22Rv1 (cell line): ENCODE measurements around the gene WWTR1.

Source experiments
- ZFX ChIP-seq: fragments of 450-650 bp; IDR thresholded peaks from 2 replicates; pipeline ENCODE4 v1.6.1; 2017; ENCODE audit warnings: antibody characterized with exemption, borderline replicate concordance
- TF ChIP-seq, protein P1 (sequence below): fragments of 450-650 bp; IDR thresholded peaks from 2 replicates; pipeline ENCODE4 v1.5.1; 2017; ENCODE audit warnings: mild to moderate bottlenecking

DNA sequence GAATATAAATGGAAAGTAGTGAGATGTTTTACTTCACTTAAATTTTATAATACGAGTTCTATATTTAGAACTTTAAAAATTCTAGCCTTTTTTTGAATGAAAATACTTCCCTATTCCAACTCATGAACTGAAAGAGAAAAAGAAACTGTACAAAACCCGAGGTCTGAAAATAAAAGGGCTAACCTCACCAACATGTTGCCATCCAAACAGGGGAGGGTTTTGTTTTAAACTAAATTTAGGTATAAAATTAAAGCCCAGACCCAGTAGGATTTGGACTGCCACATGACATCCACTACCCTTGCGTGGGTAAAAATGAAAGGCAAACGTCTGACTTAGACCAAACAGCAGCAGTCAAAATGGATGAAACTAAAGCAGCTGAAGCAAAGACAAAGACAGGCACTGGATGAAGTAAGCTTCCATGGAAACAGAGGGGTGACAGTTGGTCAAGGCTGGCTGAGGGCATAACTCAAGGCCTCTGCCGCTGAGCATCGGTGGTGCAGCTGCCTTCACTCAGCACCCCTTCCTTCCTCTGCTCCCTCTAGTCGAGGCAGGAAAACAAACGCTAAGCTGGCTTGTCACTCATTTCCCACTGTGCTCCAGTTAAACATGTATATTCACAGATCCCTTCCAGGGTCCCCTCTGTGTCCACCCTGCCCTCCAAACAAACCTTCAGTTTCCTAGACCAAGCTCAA lies 125.2 kb downstream of the WWTR1 start:
- TF ChIP-seq, protein P1, sequence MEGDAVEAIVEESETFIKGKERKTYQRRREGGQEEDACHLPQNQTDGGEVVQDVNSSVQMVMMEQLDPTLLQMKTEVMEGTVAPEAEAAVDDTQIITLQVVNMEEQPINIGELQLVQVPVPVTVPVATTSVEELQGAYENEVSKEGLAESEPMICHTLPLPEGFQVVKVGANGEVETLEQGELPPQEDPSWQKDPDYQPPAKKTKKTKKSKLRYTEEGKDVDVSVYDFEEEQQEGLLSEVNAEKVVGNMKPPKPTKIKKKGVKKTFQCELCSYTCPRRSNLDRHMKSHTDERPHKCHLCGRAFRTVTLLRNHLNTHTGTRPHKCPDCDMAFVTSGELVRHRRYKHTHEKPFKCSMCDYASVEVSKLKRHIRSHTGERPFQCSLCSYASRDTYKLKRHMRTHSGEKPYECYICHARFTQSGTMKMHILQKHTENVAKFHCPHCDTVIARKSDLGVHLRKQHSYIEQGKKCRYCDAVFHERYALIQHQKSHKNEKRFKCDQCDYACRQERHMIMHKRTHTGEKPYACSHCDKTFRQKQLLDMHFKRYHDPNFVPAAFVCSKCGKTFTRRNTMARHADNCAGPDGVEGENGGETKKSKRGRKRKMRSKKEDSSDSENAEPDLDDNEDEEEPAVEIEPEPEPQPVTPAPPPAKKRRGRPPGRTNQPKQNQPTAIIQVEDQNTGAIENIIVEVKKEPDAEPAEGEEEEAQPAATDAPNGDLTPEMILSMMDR = no peak
- no peak for TF ChIP-seq ZFX
